ENCODE data around the gene EIF2B5.

EIF2B5 gene

DNA sequence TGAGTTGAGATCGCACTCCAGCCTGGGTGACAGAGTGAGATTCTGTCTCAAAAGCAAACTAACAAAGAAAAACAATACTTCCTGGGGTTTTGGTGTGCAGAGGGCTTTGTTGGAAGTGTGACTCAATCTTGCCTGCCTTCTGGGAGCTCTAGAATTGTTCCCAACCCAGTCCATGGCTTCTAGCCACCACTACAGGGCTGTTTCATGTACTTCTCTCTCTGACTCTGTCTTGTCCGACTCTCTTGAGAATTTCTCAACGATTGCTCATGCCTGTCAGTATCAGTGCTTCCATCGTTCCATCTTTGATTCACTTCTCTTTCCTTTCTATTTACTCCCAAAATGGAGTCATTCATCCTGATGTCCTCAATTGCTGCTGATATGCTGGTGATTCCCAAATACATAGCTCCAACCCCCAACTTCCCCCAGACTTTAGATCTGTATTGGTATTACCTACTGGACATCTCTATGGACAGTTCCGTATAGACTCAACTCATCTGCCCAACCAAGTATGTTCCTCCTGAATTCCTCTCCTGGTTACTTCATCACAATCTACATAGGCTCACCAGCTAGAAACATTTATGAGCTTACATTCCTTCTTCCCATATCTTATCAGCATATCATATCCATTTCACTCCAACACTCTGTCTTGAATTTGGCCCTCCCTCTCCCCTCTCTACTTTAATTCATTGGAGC is 37.7 kb downstream of the EIF2B5 start:
- H3K27ac ChIP-seq = no peak overlapping the region
- TF ChIP-seq FOXP2 (optimal IDR thresholded peaks at IDR 0.05; ENCODE audit: control extremely low read depth, extremely low read length, insufficient read depth) (no peak), POLR2AphosphoS5 (IDR thresholded peaks at IDR 0.05; ENCODE audit: borderline replicate concordance, low read depth, low read length) (no peak), EZH2 (IDR thresholded peaks at IDR 0.05) (no peak)
- H3K4me3 ChIP-seq = no peak overlapping the region
- DNase-seq (ENCODE audit: low read depth, low spot score) = no peak
- H3K9me3 ChIP-seq (ENCODE audit: low read depth, low read length) = no peaks in the 10 kb centered on the region
- peaks cover 45% of the 10 kb centered on the region for H3K36me3 ChIP-seq (ENCODE audit: insufficient read depth, low read length)
- no peak overlapping the region for H3K9ac ChIP-seq (ENCODE audit: insufficient read length)

DNA sequence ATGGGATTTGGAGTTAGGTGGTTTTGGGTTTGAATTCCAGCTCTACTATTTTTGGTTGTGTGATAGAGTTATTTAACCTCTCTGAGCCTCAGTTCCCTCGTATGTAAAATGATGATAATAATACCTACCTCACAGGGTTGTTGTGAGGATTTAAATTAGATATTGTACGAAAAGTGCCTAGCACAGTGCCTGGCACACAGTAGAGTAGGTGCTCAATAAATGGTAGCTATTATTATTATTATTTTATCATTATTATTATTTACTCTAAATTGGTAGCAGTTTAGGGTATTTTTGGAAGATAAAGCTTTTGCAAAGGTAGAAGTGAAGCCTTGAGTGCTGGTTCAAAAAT is 38.2 kb downstream of the EIF2B5 start:
- TF ChIP-seq FOXP2 (optimal IDR thresholded peaks at IDR 0.05; ENCODE audit: control extremely low read depth, extremely low read length, insufficient read depth) (no peak), POLR2AphosphoS5 (IDR thresholded peaks at IDR 0.05; ENCODE audit: borderline replicate concordance, low read depth, low read length) (no peak), EZH2 (IDR thresholded peaks at IDR 0.05) (no peak)

DNA sequence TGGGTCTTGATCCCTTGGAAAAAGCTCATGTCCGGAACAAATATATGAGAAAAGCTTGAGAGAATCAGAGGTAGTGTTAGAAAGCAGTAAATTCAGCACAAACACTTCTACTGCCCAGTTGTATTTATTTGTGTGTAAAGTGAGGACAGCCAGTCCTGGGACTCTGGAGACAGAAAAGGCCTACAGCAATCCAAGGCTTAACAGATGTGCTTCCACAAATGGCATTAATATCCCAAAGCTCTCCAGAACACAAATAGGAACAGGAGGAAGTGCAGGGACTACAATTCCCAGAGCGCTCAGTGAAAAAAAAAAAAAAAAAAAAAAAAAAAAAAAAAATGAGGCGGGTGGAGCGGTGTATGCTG is 39.1 kb downstream of the EIF2B5 start:
- Histone ChIP-seq H3K9ac (ENCODE audit: insufficient read length) (no peak overlapping the region), H3K9me3 (ENCODE audit: low read depth, low read length) (no peaks in the 10 kb centered on the region), H3K36me3 (ENCODE audit: insufficient read depth, low read length) (peaks cover 50% of the 10 kb centered on the region), H3K27ac (peak overlapping the region; percentile 85), H3K4me3 (peak overlapping the region; percentile 22)
- no peak for TF ChIP-seq POLR2AphosphoS5 (IDR thresholded peaks at IDR 0.05; ENCODE audit: borderline replicate concordance, low read depth, low read length)
- no peak for TF ChIP-seq EZH2 (IDR thresholded peaks at IDR 0.05)
- TF ChIP-seq FOXP2 (optimal IDR thresholded peaks at IDR 0.05; ENCODE audit: control extremely low read depth, extremely low read length, insufficient read depth) = no peak
- no peak for DNase-seq (ENCODE audit: low read depth, low spot score)

More for the DNA sequence above, 38.2 kb downstream of the EIF2B5 start:
- Histone ChIP-seq H3K4me3 (no peak overlapping the region), H3K9ac (ENCODE audit: insufficient read length) (no peak overlapping the region), H3K27ac (no peak overlapping the region), H3K36me3 (ENCODE audit: insufficient read depth, low read length) (peaks cover 45% of the 10 kb centered on the region), H3K9me3 (ENCODE audit: low read depth, low read length) (no peaks in the 10 kb centered on the region)
- no peak for DNase-seq (ENCODE audit: low read depth, low spot score)

DNA sequence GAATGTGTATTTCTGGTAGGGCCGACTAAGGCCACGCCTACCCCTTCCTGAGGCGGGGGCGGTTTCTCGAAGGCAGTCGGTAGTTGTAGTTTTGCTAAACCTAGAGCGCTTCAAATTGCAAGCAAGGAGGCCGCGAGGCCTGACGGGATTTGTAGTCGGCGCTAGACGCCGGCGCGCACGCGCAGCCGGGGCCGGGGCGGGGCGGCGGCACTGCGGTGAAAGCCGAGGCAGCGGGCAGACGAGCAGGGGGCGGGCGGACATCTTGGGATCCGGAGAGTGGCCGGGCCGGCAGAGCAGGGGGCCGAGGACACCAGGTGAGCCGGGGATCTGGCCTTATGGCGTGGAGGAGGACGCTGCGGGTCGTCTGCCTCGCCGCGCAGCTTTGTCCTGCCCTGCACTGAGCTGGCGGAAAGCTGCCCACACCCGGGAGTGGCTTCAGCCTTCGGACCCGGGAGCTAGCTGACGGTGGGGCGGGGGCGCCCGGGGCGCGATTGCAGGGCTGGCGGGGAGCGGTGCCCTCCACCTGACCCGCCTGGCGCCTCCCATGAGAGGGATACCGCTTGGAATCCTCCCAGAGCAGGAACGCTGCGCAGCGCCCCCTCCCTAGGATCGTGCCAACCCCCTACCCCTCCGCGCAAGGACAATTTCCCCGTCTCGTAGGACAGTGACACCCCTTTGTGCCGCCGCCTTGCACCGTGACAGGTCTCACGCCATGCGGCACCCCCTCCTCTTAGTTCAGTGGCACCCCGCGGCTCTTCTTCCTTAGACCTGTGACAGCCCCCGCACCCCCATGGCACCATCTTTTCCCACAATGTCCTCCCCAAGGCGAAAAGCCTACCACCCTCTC is 39.7 kb downstream of the EIF2B5 start, which contains the start of gene AP2M1:
AP2M1 (plus strand) TSS at position 210 of the 847 bp plus-strand sequence. CDS start 2,139 bp downstream, outside the sequence.
- Histone ChIP-seq H3K36me3 (ENCODE audit: insufficient read depth, low read length) (peaks cover 55% of the 10 kb centered on the region), H3K9me3 (ENCODE audit: low read depth, low read length) (no peaks in the 10 kb centered on the region), H3K27ac (peak within 1 kb of the TSS; percentile 89), H3K4me3 (peak within 1 kb of the TSS; percentile 97), H3K9ac (ENCODE audit: insufficient read length) (peak within 1 kb of the TSS; percentile 92)
- TF ChIP-seq POLR2AphosphoS5 (IDR thresholded peaks at IDR 0.05; ENCODE audit: borderline replicate concordance, low read depth, low read length) = peak; percentile 81
- no peak for TF ChIP-seq FOXP2 (optimal IDR thresholded peaks at IDR 0.05; ENCODE audit: control extremely low read depth, extremely low read length, insufficient read depth)
- TF ChIP-seq EZH2 (IDR thresholded peaks at IDR 0.05) = no peak
- DNase-seq (ENCODE audit: low read depth, low spot score) = peak; percentile 99

DNA sequence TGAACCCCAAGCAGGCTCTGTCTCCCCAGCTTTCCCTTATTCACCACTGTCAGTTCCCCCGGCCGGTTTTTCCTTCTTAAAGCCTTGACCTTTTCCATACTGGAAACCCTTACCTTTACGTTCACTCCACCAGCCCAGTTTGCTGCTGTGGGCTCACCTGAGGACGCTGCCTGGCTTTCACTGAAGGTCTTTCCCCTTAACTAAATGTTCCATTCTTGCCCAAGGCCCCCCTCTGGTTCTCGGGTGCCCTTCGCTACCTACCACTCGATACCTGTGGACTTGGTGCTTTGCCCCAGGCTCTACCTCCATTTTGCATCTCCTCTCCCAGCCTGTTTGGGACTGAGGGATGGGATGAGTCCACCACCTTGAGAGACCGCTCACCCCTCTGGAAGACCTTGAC is 40.3 kb downstream of the EIF2B5 start:
- H3K9ac ChIP-seq (ENCODE audit: insufficient read length) = peak overlapping the region; percentile 92
- H3K27ac ChIP-seq = peak overlapping the region; percentile 89
- peak overlapping the region; percentile 97 for H3K4me3 ChIP-seq
- no peak for DNase-seq (ENCODE audit: low read depth, low spot score)
- no peak for TF ChIP-seq FOXP2 (optimal IDR thresholded peaks at IDR 0.05; ENCODE audit: control extremely low read depth, extremely low read length, insufficient read depth)
- no peak for TF ChIP-seq POLR2AphosphoS5 (IDR thresholded peaks at IDR 0.05; ENCODE audit: borderline replicate concordance, low read depth, low read length)
- no peak for TF ChIP-seq EZH2 (IDR thresholded peaks at IDR 0.05)
- H3K36me3 ChIP-seq (ENCODE audit: insufficient read depth, low read length) = peaks cover 55% of the 10 kb centered on the region
- no peaks in the 10 kb centered on the region for H3K9me3 ChIP-seq (ENCODE audit: low read depth, low read length)

DNA sequence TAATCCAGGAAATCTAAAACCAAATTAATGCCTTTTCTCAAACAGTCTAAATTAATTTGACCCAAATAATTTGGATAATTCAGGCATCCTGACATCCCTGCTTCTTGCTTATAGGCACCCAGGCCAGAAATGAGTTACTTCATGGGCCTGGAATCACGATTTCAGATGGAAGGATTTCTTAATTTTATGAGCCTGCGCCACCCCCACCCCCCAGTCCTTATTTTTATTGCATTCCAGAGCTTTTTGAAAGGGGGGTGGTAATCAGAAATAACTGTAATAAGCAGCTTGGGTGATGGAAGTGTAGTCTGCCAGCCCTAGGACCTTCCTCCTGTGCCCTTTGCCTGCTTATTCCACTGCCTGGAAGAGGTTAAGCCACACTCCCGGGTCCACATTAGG is 40.8 kb downstream of the EIF2B5 start:
- H3K9ac ChIP-seq (ENCODE audit: insufficient read length) = peak overlapping the region; percentile 92
- H3K27ac ChIP-seq = peak overlapping the region; percentile 89
- TF ChIP-seq FOXP2 (optimal IDR thresholded peaks at IDR 0.05; ENCODE audit: control extremely low read depth, extremely low read length, insufficient read depth) = no peak
- TF ChIP-seq POLR2AphosphoS5 (IDR thresholded peaks at IDR 0.05; ENCODE audit: borderline replicate concordance, low read depth, low read length) = no peak
- TF ChIP-seq EZH2 (IDR thresholded peaks at IDR 0.05) = no peak
- H3K9me3 ChIP-seq (ENCODE audit: low read depth, low read length) = no peaks in the 10 kb centered on the region
- H3K4me3 ChIP-seq = peak overlapping the region; percentile 97
- H3K36me3 ChIP-seq (ENCODE audit: insufficient read depth, low read length) = peaks cover 55% of the 10 kb centered on the region
- DNase-seq (ENCODE audit: low read depth, low spot score) = no peak

DNA sequence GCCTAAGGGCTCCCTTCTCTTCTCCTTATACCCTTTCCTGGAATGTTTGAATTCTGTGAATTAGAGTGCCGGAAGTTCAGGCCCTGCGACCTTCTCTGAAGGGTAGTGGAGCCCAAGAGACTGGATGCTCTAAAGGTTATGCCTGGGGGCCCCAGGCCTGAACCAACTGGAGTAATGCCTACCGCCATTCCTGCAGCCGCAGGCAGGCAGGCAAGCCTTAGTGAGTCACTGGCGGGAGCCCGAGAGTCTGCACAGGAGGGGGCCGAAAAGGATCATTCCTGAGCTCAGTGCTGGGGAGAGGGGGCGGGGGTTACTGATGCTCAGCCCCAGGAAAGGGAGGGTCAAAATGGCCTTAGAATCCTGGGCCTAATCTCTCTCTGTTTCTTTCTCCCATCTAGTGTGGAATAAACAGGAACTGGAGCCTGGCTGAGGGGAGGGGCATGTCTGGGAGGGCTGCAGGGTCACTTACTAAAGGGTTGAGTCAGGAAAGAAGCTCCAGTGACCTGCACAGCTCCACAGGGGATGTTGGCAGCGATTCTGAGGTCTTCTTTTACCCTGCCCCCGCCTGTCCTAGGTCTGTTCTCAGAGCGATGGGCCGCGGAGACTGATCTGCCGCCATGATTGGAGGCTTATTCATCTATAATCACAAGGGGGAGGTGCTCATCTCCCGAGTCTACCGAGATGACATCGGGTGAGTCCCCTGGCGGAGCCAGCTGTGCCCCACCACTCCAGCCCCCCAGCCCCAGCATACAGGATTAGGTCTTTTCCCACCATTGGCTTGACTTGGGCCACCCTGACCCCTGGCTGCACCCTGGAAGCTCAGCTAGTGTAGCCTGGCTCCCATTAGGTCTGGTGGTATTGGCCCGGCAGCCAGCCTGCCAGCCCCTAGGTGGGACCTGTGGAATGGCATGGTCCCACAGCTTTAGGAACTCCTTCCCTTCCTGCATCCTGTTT is 41.5 kb downstream of the EIF2B5 start:
- DNase-seq (ENCODE audit: low read depth, low spot score) = no peak
- Histone ChIP-seq H3K27ac (peak overlapping the region; percentile 89), H3K9me3 (ENCODE audit: low read depth, low read length) (no peaks in the 10 kb centered on the region), H3K4me3 (peak overlapping the region; percentile 97), H3K36me3 (ENCODE audit: insufficient read depth, low read length) (peaks cover 57% of the 10 kb centered on the region), H3K9ac (ENCODE audit: insufficient read length) (peak overlapping the region; percentile 92)
- TF ChIP-seq POLR2AphosphoS5 (IDR thresholded peaks at IDR 0.05; ENCODE audit: borderline replicate concordance, low read depth, low read length) (peak; percentile 14; the same call in 1 of the 2 replicates), FOXP2 (optimal IDR thresholded peaks at IDR 0.05; ENCODE audit: control extremely low read depth, extremely low read length, insufficient read depth) (no peak)
